Measurements from ENCODE around the gene TAC3.
"Not testable (repeated sequence)": the region's sequence is repeated elsewhere in the genome, so short reads cannot be mapped to it uniquely, and the experiment has no call there.

Gene TAC3

GRCh38 chr12:56979628-56980027 is 36.7 kb downstream of the TAC3 start:
- H3K4me3 ChIP-seq (ENCODE audit: control insufficient read depth, low read depth, low read length) = no peak overlapping the region
- DNase-seq (ENCODE audit: low read depth) = no peak
- TF ChIP-seq CTCF (IDR thresholded peaks at IDR 0.05; ENCODE audit: control insufficient read depth, insufficient read depth, low read depth, low read length, missing control alignments) = no peak

- no peak for DNase-seq (ENCODE audit: low read depth)
- TF ChIP-seq CTCF (IDR thresholded peaks at IDR 0.05; ENCODE audit: control insufficient read depth, insufficient read depth, low read depth, low read length, missing control alignments) = no peak
- no peak overlapping the region for H3K4me3 ChIP-seq (ENCODE audit: control insufficient read depth, low read depth, low read length)
These were observed 37.8 kb downstream of the TAC3 start for GRCh38 chr12:56978397-56979138.

- DNase-seq (ENCODE audit: low read depth); H3K4me3 ChIP-seq (ENCODE audit: control insufficient read depth, low read depth, low read length): not testable (repeated sequence)
These were observed 39.0 kb downstream of the TAC3 start for GRCh38 chr12:56977361-56977760.

- H3K4me3 ChIP-seq (ENCODE audit: control insufficient read depth, low read depth, low read length); DNase-seq (ENCODE audit: low read depth): not testable (repeated sequence)
These were observed 42.1 kb downstream of the TAC3 start for GRCh38 chr12:56974224-56974623.

DNA sequence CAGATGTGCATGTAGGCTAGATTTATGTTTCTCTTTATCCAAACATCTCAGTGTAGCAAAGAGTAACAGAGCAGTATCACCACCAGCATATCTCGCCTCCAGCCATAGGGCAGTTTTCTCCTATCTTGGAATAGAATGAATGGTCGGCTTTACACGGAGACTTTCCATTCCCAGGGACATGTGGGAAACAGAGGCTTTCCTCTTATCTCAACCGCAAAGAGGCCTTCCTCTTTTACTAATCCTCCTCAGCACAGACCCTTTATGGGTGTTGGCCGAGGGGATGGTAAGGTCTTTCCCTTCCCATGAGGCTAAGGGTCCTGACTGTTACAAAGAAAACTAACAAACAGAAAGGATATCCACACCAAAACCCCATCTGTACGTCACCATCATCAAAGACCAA is 47.4 kb downstream of the TAC3 start:
- not testable (repeated sequence) for DNase-seq (ENCODE audit: low read depth); H3K4me3 ChIP-seq (ENCODE audit: control insufficient read depth, low read depth, low read length)

GRCh38 chr12:56965997-56966642 is 50.2 kb downstream of the TAC3 start:
- DNase-seq (ENCODE audit: low read depth) = not testable (repeated sequence)

DNA sequence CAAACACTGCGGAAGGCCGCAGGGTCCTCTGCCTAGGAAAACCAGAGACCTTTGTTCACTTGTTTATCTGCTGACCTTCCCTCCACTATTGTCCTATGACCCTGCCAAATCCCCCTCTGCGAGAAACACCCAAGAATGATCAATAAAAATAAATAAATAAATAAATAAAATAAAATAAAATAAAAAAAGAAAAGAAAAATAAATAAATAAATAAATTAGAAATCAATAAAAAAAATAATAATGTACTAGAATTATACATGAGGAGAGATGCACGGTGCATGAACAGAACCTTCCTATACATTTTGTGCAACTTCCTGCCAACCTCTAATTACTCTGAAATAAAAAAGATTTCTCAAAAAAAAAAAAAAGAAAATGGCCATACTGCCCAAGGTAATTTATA is 51.2 kb downstream of the TAC3 start:
- not testable (repeated sequence) for H3K4me3 ChIP-seq (ENCODE audit: control insufficient read depth, low read depth, low read length); DNase-seq (ENCODE audit: low read depth)

More at GRCh38 chr12:56965997-56966642, 50.2 kb downstream of the TAC3 start:
- H3K4me3 ChIP-seq (ENCODE audit: control insufficient read depth, low read depth, low read length) = not testable (repeated sequence)

GRCh38 chr12:56963557-56963956 is 52.8 kb downstream of the TAC3 start:
- not testable (repeated sequence) for DNase-seq (ENCODE audit: low read depth); H3K4me3 ChIP-seq (ENCODE audit: control insufficient read depth, low read depth, low read length)

- H3K4me3 ChIP-seq (ENCODE audit: control insufficient read depth, low read depth, low read length); DNase-seq (ENCODE audit: low read depth): not testable (repeated sequence)
These were observed 54.1 kb downstream of the TAC3 start for GRCh38 chr12:56962247-56962646.

Measured in AG09309 (cell line).